ENCODE measurements around the gene ZC3H6.

Gene ZC3H6

GRCh38 chr2:112254466-112255240, 20.7 kb upstream of the ZC3H6 start, which contains the start of gene ZC3H8:
ZC3H8 (minus strand) TSS chr2:112255042; CDS start chr2:112254981, 61 bp downstream.
- Histone ChIP-seq H3K27ac (replicated peaks) (peak within 1 kb of the TSS; percentile 78), H3K27me3 (ENCODE audit: insufficient read depth, poor library complexity, severe bottlenecking) (no peaks in the 10 kb centered on the region), H3K4me3 (replicated peaks; ENCODE audit: insufficient read depth, low read length) (peak within 1 kb of the TSS; percentile 60)
- peak; percentile 79 for TF ChIP-seq POLR2AphosphoS5 (IDR thresholded peaks at IDR 0.05; ENCODE audit: low read depth)
- TF ChIP-seq GABPA (IDR thresholded peaks at IDR 0.05; ENCODE audit: low read depth), result no peak
- peak; percentile 85 to 92 for DNase-seq (ENCODE audit: low read depth in 1 of 2, low spot score in 1 of 2)

DNA sequence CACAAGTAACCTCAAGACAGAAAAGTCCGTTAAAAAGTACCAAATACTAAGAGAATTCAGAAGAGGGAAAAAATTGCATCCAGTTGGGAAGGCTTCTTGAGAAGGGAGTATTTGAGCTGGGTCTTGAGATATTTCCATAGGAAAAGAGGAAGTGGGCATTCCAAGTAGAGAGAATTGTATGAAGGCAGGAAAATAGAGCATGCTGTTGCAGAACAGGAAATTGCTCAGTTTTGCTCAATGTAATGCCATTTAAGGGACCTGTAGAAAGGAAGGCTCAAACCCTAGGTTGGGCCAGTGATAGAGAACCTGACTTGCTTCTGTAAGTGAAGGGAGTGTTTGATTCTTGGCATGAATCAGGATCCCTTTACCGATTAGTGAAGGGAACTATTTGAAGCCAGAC, 19.5 kb upstream of the ZC3H6 start:
- no peak overlapping the region for H3K4me3 ChIP-seq (replicated peaks; ENCODE audit: insufficient read depth, low read length)
- TF ChIP-seq GABPA (IDR thresholded peaks at IDR 0.05; ENCODE audit: low read depth), result peak; percentile 40; the same call in 1 of the 2 replicates
- peak; percentile 95 for TF ChIP-seq SPI1 (IDR thresholded peaks at IDR 0.05; ENCODE audit: borderline replicate concordance, low read depth)
- TF ChIP-seq POLR2AphosphoS5 (IDR thresholded peaks at IDR 0.05; ENCODE audit: low read depth), result no peak
- no peaks in the 10 kb centered on the region for H3K27me3 ChIP-seq (ENCODE audit: insufficient read depth, poor library complexity, severe bottlenecking)
- DNase-seq (ENCODE audit: low read depth in 1 of 2, low spot score in 1 of 2), result peak in 1 of 2 experiments; percentile 76
- H3K27ac ChIP-seq (replicated peaks), result peak overlapping the region; percentile 78

GRCh38 chr2:112256654-112257053, 18.7 kb upstream of the ZC3H6 start:
- Histone ChIP-seq H3K4me3 (replicated peaks; ENCODE audit: insufficient read depth, low read length) (no peak overlapping the region), H3K27ac (replicated peaks) (peak overlapping the region; percentile 17), H3K27me3 (ENCODE audit: insufficient read depth, poor library complexity, severe bottlenecking) (no peaks in the 10 kb centered on the region)
- TF ChIP-seq REST (IDR thresholded peaks at IDR 0.05; ENCODE audit: insufficient replicate concordance, low read depth), result no peak
- peak; percentile 78 for TF ChIP-seq SPI1 (IDR thresholded peaks at IDR 0.05; ENCODE audit: borderline replicate concordance, low read depth)
- DNase-seq (ENCODE audit: low read depth in 1 of 2, low spot score in 1 of 2), result peak in 1 of 2 experiments; percentile 51

GRCh38 chr2:112257575-112257974, 17.8 kb upstream of the ZC3H6 start:
- Histone ChIP-seq H3K27me3 (ENCODE audit: insufficient read depth, poor library complexity, severe bottlenecking) (no peaks in the 10 kb centered on the region), H3K27ac (replicated peaks) (no peak overlapping the region), H3K4me3 (replicated peaks; ENCODE audit: insufficient read depth, low read length) (no peak overlapping the region)
- no peak for TF ChIP-seq REST (IDR thresholded peaks at IDR 0.05; ENCODE audit: insufficient replicate concordance, low read depth)
- TF ChIP-seq CTCF (IDR thresholded peaks at IDR 0.05; ENCODE audit: insufficient read depth, low read length), result no peak
- no peak for TF ChIP-seq SPI1 (IDR thresholded peaks at IDR 0.05; ENCODE audit: borderline replicate concordance, low read depth)
- TF ChIP-seq POLR2AphosphoS5 (IDR thresholded peaks at IDR 0.05; ENCODE audit: low read depth), result no peak
- TF ChIP-seq GABPA (IDR thresholded peaks at IDR 0.05; ENCODE audit: low read depth), result no peak
- no peak for DNase-seq (ENCODE audit: low read depth in 1 of 2, low spot score in 1 of 2)

DNA sequence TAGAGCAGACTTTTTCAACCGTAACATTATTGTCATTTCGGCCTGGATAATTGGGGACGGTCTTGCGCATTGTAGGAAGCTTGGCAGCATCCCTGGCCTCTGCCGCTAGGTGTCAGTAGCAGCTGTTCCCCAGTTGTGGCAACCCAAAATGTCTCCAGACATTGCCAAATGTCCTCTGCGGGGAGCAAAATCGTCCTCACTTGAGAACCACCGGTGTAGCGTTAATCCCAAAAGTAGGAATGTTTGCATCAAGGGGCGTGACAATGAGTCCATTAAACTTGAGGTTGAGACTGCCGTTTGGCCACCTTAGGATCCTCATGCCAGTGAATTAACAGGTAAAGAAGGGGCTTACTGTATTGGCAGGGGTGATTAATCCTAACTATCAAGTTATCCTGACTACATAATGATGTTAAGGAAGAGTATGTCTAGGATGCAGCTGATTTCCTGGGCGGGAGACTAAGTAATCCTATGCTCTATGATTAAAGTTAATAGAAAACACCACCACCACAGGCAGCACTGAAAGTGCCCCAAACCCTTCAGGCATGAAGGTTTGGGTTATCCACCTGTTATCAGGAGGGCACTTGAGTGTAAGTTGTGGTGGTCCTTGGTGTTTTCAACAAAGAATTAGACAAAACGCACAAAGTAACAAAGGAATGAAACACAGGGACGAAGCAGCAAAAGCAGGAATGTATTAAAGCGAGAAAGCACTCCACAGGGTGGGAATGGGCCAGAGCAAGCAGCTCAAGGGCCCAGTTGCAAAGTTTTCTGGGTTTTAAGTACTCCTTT, 15.7 kb upstream of the ZC3H6 start:
- Histone ChIP-seq H3K27ac (replicated peaks) (no peak overlapping the region), H3K4me3 (replicated peaks; ENCODE audit: insufficient read depth, low read length) (no peak overlapping the region; the same call in 1 of the 2 replicates), H3K27me3 (ENCODE audit: insufficient read depth, poor library complexity, severe bottlenecking) (no peaks in the 10 kb centered on the region)
- peak; percentile 60 to 86 for DNase-seq (ENCODE audit: low read depth in 1 of 2, low spot score in 1 of 2)
- no peak; the same call in 1 of the 2 replicates for TF ChIP-seq SPI1 (IDR thresholded peaks at IDR 0.05; ENCODE audit: borderline replicate concordance, low read depth)
- peak; percentile 97 for TF ChIP-seq CTCF (IDR thresholded peaks at IDR 0.05; ENCODE audit: insufficient read depth, low read length)
- TF ChIP-seq REST (IDR thresholded peaks at IDR 0.05; ENCODE audit: insufficient replicate concordance, low read depth), result no peak
- TF ChIP-seq GABPA (IDR thresholded peaks at IDR 0.05; ENCODE audit: low read depth), result no peak
